Keratinocyte (primary cell): ENCODE measurements around the gene KNCN.

Experiments used
- CTCF ChIP-seq, 3 experiments: IDR thresholded peaks in 1 of 3; conservative IDR thresholded peaks in 1 of 3; optimal IDR thresholded peaks in 1 of 3; 2 replicates in 2 of 3; 3 replicates in 1 of 3; pipeline versions ENCODE3 to v1.5.1; 2011; ENCODE audit warnings: low read length in 3 of 3, mild to moderate bottlenecking in 3 of 3, moderate library complexity in 2 of 3, control low read depth in 1 of 3, inconsistent platforms in 1 of 3; ENCODE audit not compliant: insufficient read depth in 2 of 3; ENCODE audit errors: extremely low read depth in 1 of 3
- EZH2 ChIP-seq: IDR thresholded peaks from one replicate; pipeline ENCODE4 v1.6.1; 2012; ENCODE audit warnings: inconsistent platforms, mild to moderate bottlenecking, low read length, moderate library complexity

- TF ChIP-seq CTCF (optimal IDR thresholded peaks at IDR 0.05 in 1 of 3, IDR thresholded peaks at IDR 0.05 in 1 of 3, conservative IDR thresholded peaks at IDR 0.05 in 1 of 3; ENCODE audit: extremely low read depth in 1 of 3, insufficient read depth in 2 of 3, low read length in 3 of 3) (no peak), EZH2 (no peak)
Observed at GRCh38 chr1:46563341-46563740, 11.9 kb upstream of the KNCN start.
